Kidney tubule cell (primary cell): ENCODE measurements around the gene NRXN3.

Experiments
- DNase-seq: peaks from one replicate; pipeline ENCODE4 v3.0.0-alpha.2; 2018; ENCODE audit warnings: low spot score

Gene NRXN3

DNA sequence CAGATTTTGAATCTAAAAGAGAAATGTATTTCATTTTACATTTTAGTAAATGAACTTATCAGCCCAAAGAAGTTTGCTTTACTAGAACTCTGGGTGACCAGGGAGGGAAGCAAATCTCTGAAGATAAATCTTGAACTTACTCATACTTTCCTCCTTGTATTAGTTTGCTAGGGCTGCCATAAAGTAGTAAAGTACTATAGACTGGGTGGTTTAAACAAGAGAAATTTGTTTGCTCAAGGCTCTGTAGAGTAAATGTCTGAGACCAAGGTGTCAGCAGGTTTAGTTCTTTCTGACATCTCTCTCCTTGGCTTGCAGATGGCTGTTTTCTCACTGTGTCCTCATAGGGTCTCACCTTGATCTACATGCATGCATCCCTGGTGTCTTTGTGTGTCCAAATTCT lies 1115.1 kb downstream of the NRXN3 start:
- no peak for DNase-seq

DNA sequence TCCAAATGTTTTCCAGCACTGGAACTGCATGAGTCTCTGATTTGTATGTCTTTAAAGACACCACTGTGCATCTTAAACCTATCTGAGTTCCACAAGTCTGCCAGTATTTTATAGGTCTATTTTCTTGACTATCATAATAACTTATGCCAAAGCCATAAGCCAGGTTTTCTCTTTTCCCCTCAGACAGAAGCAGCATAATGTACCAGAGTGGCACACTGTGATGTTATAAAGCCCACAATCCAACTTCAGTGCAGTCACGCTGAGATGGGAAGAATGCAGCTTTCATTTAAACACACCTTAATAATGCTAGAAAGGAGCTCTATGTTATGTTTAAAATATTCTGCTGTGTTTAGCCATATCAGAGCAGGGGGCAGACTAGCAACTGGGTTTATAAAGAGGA lies 1117.8 kb downstream of the NRXN3 start:
- DNase-seq: no peak

DNA sequence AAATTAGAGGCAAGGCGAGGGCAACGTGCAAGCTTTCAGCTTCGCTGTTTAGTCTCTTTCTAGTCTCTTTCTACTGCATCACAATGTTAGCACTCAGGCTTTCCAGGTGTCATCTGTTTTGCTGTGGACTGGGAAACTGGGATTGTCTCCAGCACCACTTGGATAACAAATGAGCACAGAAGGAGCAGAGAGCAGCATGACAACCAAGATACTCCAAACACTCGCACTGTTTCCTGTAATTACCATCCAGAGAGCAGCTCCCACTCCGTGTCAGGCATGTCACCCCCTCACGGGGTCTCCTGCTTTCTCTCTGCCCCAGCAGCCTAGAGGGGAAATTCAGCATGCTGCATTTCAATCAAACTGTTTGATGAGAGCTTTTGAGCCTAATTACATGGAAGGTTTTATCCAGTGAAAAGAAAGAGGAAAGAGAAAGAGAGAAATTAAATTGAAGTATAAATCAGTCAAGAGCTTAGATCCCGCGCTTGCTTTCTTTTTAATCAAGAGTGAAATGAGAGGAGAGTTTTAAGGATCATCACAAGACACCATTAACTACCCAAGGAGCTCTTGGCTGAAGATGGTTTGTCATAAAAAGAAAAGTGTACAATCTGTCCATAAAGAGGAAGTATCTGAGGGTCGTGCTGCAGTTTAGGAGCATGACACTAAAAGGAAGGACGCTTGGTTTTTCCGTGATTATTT lies 1123.5 kb downstream of the NRXN3 start:
- no peak for DNase-seq

DNA sequence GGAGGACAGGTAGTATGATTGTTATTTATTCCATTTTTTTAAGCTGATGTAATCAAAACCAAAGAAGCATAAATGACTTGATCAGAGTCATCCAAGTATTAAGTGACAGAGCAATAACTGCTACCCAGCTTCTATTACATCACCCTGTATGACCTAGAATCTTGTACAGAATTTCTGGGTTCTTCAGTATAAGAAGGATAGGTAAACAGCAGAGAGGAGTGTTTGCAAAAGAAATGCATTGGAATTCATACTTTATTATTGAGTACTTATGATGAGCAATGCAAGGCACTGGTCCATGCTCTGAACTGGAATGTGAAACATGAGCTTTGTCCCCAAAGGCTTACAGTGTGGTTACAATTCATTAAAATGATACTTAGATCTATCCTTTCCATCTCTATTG lies 1124.3 kb downstream of the NRXN3 start:
- DNase-seq: peak; percentile 85

DNA sequence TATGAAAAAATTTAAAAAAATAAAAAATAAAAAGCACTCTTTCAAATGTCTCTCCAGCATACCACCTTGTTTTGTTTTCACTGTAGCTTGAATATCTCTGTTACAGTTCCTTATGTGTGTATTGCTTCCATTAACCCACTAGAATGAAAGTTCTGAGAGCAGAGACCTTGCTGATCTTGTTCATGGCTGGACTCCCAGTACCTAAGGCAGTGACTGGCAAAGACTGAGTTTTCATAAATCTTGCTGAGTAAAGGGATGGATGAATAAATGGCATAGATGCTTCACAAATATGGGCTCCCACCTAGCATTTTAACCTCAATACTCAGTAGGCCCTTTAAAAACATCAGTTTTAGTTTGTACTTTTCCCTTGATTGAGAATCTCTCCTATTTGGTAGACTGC lies 1125.2 kb downstream of the NRXN3 start:
- no peak for DNase-seq

DNA sequence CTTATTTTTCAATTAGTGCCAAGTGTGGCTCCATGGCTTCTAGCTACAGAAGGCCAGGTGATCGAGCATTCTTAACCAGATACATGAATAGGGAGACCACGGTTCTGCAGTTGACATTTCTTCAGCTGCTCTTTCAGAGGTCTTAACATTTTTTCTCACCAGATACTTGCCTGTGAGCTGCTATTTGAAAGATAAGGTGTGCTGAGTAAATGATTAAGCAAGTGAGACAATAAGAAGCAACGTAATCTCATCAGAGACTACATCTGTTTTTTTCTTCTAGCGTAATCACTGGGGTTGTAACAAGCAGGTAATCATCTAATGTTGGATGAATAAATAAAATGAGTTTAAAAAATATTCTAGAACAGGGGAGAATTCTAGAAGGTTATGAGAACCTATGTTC lies 1128.2 kb downstream of the NRXN3 start:
- DNase-seq: no peak

DNA sequence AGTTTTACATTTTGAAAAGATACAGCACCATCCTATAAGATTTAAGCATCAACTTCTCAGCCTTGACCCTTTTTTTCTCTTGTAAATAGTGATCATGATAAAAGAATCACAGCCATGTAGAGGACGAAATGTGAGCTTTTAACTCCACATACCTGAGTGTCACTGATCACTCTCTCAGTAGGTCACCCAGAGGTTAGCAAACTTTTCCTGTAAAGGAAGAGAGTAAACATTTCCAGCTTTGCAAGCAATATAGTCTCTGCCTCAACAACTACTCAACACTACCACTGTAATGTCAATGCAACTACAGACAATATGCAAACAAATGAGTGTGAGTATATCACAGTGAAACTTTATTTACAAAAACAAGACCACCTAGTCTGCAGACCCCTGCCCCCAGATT lies 1129.0 kb downstream of the NRXN3 start:
- DNase-seq: no peak

DNA sequence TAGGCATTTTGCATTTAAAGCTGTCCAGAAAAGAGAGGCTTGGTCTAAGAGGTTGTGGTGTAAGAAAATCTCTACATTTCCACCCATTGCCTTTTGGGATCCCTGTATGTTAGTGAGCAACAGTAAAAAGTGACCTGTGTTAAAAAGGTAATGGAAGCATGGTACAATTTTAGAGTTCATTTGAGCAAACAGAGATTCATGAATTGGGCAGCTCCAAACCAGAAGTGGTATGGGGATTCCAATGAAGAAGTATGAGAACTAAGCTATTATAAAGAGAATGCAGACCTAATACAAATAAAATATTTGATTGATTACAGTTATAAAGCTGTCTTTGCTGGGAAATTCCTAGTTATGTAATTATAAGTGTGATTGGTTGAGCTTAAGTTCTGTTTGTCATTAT lies 1134.1 kb downstream of the NRXN3 start:
- no peak for DNase-seq

DNA sequence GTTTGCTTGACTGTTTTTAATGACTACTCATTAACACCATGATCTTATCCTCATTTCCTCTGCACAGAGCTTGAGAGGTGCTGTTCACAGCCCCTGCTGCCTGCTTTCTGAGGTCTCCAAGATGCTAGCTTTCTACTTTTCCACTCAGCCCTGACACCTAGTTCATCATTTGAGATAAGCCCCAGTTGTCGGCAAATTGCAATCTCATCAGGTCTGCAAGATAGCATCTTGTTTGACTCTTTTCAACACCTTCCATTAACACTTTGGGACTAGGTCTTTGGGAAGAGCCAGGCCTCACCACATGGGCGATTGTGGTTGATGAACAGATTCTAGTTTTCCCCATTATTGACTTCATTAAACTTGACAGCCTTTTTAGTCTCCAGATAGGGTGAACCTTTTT lies 1136.4 kb downstream of the NRXN3 start:
- no peak for DNase-seq

DNA sequence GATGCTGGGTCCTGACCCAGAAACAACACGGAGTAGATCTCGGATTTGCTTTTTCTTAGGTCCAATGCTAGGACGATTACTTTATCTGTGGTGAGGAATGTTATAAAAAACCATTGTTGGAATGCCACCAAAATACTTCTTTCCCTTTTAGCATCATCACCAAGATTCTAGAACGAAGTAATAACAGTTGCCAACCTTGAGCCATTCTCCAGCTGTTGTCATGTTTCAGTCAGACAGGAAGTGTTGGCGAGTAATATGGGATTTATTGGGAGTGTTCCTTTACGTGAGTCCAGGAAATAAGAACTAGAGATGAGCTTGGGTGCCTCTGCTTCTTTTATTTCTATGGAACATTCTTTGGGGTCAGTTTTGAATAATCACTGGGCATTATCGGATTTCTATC lies 1148.2 kb downstream of the NRXN3 start:
- DNase-seq: no peak

DNA sequence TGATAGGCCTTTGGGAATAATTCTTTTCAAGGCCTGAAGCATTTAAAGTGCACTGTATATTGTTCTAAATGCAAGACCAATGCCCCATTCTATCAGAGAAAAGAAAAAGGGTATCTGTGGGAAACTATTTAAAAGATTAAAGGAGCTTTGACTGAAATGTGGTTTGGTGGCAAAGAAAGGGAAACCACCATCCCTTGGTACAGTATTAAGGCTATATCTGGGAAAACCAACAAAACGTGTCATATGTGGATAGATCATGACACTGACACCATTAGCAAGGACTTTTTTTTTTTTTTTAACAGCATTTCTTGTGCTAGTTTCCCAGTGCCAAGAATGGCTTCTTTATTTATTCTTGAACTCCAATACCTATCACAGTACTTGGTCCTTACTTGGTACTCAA lies 1150.4 kb downstream of the NRXN3 start:
- no peak for DNase-seq

DNA sequence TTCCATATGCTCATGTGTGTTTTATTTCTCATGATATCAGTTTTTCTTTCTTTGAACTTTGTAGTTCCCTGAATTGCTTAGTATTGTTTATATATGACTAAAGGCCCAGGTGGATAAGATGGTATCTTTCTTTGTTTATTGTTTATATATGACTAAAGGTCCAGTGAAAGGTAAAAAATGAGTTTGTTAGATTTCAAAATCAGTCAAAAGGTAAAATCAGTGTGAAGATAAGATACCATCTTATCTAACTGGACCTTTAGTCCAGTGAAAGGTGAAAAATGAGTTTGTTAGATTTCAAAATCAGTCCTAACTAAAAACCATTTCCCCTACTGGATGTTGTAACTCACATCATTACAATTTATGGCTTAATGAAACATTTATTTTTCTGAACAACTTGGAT lies 1150.9 kb downstream of the NRXN3 start:
- DNase-seq: no peak

DNA sequence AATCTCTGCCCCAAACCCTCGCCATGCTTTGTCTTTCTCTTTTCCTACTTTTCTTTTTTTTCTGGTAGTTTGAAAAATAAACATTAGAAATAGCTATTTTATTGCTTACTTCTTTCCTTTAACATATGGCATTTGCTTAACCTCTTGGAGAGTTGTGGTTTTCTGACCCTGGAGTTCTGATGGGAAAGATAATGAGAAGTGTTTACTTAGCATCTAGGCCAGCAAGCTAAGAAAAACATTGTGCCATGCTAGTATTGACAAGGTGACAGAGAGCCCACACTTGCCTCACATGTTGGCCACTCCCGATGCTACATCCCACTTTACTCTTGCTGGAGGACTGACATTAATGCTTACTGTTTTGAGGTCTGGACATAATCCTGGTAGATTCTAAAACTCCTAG lies 1154.9 kb downstream of the NRXN3 start:
- no peak for DNase-seq

DNA sequence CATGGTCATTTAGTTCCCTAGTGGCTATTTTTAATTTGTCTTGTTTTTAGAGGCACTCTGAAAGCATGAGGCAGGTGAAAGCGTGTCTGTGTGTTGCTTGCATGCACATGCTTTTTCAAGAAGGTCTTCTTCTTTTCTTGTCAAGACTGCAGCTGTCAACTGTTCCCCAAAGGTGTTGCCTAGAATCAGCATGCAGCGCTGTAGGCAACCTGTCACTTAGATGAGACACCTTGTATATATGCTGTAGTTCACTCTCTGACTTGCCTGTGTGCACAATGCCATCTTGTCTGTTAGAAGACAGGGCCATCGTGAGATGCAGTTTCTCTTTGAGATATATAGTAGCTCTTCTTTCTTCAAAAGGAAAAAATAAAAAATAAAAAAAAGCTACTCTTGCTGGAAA lies 1155.4 kb downstream of the NRXN3 start:
- DNase-seq: no peak

DNA sequence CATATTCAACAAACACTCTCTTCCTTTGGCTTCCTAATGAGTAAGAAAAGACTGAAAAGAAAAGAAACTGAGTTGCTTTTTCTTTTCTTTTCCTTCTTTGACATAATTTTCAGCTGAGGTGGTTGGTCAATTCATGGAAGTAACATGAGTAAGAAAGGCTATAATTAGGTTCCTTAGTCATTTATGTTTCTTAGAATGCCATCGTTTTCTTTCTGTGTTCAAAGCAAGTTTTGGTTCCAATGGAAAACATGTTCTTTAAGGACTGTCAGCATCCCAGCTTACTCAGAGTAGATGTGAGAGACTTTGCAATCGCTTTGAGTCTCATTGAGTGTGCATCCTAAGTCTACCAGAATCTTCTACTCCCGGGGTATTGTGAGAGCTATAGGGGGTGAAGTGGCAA lies 1158.7 kb downstream of the NRXN3 start:
- no peak for DNase-seq

DNA sequence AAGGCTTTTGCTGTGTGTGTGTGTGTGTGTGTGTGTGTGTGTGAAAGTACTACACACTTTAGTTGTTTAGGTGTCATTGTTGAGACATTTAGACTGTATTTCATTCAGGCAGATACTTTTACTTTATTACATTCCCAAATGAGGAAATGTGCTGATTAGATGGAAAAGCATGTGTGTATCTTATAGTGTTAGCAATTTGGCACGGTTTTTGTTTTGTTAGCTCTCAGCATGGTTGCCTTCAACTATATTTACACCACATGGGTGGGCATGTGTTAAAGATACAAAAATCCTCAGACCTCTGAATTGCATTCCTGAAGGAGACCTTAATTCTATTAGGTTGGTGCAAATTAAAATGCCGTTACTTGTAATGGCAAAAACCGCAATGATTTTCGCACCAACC lies 1161.7 kb downstream of the NRXN3 start:
- no peak for DNase-seq

DNA sequence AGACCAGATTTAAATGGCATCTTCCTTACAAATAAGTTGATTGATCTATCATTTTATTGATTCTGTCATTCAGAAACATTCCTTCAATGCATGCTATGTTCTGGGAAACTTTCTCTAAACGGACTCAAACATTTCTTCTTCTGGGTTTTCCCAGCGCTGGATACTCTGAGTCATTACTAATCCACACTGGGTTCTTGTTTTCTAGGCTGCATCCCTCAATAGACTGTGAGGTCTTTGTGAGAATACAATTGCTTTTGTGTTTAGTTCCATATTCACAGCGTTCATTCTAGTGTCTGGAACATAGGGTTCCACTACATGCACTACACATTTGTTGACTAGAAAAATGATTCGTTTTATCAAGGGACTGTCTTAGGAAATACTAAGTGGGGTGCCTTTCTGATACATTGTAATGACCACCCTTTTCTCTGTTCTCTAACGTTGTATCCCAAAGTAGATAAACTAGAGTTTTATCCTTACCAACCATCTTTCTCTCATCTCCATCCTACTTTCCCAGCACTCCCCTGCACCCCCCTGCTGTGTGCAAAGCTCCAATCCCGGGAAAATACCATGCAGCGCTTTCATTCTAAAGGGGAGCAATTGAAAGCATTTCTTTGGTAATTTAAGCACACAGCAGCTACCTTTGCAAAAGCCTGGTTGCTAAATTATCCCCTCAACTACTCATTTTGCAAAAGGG lies 1162.5 kb downstream of the NRXN3 start:
- no peak for DNase-seq

DNA sequence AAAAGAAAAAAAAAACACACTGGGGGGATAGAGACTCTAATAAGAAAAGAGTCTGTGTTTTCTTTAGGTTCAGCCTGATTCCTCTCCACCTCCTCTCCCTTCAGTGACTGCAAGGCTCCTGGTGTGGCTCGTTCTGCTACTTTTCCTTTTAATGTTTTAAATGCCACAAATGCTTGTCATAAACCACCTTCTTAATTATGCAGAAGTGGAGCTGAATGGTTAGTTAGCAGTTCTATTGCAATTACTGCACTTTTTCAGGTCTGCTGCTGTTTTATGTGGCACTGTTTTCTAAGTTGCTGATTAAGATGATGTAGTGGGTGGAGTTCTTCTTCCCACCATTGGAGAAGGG lies 1163.0 kb downstream of the NRXN3 start:
- no peak for DNase-seq

DNA sequence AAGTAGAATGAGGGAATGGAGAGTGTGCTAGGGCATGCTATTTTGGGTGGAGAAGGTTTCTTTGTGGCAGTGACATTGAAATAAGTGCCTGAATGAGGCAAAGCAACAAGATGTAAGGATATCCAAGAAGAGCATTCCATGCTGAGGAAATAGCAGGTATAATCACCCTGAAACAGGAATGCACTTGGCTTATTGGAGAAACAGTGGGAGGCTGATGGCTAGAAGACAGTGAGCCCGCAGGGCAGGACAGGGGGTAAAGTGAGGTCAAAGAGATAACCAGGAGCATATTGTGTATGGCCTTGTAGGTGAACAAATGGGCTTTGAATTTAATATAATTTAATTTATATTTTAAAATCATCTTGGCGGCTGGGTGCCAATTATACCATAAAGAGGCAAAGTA lies 1164.1 kb downstream of the NRXN3 start:
- DNase-seq: no peak

DNA sequence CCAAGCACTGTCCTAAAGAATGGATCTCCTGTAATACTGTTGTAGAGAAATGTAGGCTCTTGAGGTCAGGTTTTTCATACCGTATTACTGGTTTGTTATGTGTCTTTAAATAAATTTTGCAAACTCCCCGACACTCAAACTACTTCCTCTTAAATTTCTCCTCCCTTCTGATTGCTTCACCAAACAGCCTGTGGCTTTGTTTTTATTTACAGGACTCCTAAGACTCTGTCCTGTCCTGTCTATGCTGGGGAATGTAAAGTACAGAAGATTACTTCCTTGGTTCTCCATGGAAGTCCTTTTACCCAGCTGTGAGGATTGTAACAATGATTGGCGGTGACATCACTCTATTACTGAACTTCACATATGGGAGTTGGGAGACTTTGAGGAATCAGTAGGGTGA lies 1167.6 kb downstream of the NRXN3 start:
- DNase-seq: no peak

DNA sequence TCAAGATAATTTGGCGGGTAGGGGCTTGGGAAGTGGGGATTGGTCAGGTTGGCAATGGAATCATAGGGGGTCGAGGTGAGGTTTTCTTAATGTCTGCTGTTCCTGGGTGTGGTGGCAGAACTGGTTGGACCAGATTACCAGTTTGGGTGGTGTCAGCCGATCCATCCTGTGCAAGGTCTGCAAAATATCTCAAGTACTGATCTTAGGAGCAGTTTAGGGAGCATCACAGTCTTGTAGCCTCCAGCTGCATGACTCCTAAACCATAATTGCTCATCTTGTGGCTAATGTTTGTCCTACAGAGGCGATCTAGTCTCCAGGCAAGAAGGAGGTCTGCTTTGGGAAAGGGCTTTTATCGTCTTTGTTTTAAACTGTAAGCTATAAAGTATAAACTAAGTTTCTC lies 1172.8 kb downstream of the NRXN3 start:
- no peak for DNase-seq

DNA sequence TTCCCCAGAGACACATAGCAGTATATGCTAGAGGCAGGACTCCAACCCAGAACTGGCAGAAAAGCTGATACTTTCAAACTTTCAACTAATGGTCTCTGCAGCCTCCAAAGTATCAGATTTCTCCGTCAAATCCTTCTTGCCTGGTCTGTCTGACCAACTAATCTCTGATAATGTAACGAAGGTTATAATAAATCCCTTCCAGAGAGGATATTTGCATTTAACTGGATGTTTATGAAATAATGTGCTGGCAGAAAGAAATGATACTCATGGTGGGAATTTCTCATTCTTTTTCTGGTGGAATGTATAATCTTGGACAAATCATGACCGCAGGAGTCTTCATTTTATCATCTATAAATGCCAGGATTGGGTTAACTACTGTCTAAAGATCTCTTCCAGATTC lies 1180.8 kb downstream of the NRXN3 start:
- DNase-seq: no peak

DNA sequence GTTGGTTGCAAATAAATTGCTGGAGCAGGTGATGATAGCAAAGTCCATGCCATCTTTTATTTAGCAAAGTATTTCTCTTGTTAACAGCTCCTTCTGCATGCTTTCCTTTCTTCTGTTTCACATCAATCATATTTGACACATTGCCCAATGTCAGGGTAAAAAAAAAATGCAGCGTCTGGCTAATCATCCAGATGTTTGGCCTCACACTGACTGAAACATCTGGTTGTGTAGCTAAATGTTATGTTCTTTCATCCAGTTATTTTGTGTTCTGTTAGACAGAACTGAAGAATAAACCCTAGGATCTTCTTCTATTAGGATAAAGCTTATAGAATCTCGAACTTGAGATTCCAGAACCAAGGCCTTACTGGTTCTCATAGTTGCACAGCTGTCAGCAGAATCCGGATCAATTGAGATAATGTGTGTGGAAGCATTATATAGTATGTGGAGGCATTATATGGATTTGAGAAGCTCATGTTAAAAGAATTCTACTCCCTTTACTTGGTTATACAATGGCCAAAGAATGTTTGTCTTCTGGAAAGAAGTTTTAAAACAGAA lies 1182.0 kb downstream of the NRXN3 start:
- no peak for DNase-seq

DNA sequence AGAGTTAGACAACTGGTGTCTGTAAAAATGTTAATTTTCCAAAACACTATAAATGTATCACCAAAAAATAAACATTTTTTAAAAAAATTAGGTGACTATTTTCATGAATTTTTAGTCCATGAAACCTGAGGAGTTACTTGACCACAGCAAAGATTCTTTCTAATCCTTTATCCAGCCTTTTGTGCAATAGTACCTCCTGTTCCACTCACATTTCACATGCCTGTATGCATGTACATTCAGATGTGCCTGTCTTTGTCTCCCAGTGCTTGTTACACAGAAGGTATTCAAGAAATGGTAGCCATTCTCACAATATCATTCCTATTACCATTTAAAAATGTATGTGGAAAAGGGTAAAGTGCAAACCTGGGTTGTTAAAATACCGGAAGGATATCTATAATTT lies 1184.2 kb downstream of the NRXN3 start:
- DNase-seq: no peak
